Stimulated activated CD4-positive, alpha-beta T cell treated with anti-CD3 and anti-CD28 coated beads, Interleukin-4, amount 100 ng/mL, for 48 hours (primary cell): ENCODE results near the gene OR52J3.

Experiments
- DNase-seq, 2 donors: peaks; one replicate each; pipeline ENCODE4 v3.0.0-alpha.2; 2020; ENCODE audit warnings: low read depth in 2 of 2

OR52J3 gene

DNA sequence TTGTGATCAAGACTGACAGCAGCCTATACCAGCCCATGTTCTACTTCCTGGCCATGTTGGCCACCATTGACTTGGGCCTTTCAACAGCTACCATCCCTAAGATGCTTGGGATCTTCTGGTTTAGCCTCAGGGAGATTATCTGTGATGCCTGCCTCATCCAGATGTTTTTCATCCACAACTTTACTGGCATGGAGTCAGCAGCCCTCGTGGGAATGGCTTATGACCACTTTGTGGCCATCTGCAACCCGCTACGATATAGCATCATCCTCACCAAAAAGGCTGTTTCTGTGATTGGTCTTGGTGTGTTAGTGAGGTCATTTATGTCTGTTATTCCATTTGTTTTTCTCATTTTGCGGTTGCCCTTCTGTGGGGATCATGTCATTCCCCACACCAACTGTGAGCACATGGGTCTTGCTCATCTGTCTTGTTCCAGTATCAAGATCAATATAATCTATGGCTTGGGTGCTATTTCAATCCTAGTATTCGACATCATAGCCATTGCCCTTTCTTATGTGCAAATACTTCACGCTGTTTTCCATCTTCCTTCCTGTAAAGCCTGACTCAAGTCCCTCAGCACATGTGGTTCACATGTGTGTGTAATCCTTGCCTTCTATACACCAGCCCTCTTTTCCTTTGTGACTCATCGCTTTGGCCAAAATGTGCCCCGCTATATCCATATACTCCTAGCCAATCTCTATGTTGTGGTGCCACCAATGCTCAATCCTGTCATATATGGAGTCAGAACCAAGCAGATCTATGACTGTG, 46.7 kb downstream of the OR52J3 start:
- no peak for DNase-seq

DNA sequence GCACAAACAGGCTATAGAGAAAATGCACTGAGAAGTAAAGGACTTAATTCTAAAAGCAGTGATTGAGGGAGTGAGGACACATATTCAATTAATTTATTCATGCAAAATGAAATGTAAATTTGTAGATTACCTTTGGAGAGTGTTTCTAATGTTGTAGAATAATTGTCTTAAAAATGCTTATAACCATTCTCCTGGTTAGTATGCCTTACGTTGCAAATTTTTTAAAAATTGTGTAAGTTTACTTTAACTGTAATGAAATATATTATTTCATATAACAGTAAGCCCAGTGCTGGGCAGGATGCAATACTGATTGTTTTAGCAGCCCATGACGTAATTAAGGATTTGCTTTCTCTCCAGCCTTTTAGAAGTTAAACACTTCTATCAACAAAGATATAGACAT, 49.7 kb downstream of the OR52J3 start:
- DNase-seq: no peak
